ENCODE measurements around the gene PLA2G2D. TPM values are rescaled to one million over a fixed set of nuclear protein-coding genes. Genes with fewer than 3 reads are reported as not detected.

Gene PLA2G2D
- total RNA-seq, 1 experiment from 2014 or later = not detected

DNA sequence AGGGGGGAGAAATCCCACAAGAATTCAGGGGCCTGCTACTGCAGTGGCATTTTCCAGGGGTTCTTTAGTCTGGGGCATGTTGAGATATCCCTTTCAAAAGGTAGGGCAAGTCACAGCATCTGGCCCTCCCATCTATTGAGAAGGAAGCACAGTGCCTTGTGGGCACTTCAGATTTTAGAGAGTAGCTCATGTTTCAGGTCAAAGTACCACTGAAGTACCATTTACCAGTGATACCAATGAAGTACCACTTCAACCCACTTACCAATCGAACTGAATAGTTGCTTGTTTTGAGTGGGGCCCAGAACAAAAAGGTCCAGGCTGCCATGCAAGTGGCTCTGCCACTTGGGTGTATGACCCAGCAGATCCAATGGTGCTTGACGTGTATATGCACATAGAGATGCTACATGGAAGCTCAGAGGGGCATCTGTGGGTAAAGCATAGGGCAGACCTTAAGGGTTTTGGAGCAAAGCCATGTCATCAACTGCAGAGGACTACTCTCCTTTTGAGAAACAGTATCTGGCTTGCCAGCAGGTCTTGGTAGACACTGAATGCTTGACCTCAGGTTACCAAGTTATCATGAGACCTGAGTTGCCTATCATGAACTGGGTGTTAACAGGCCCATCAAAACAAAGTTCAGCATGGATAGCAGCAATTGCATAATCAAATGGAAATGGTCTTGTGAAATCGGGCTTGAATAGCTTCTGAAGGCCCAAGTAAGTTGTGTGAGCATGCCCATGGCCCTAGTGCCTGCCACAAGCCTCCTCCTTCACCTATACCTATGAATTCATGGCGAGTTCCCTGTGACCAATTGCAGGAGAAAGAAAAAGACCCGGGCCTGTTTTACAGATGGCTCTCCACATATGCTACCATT is 23.5 kb downstream of the PLA2G2D start:
- Mint-ChIP-seq H3K9me3 (peaks cover 46 to 58% of the 10 kb centered on the region in 2 experiments), H3K36me3 (ENCODE audit: insufficient read depth in 1 of 3, low read depth in 3 of 3) (peaks cover 7 to 24% (median 23%) of the 10 kb centered on the region in 3 experiments), H3K4me1 (no peaks in the 10 kb centered on the region), H3K27ac (no peak overlapping the region), H3K4me3 (no peak overlapping the region), H3K27me3 (ENCODE audit: low read depth) (peaks cover 32% of the 10 kb centered on the region)
- H3K23me2 ChIP-seq (ENCODE audit: insufficient read length, low read depth, low read length, poor library complexity, severe bottlenecking) = no peaks in the 10 kb centered on the region
- no peak overlapping the region for H2BK20ac ChIP-seq (ENCODE audit: low read depth, low read length, poor library complexity, severe bottlenecking)
- H3K79me1 ChIP-seq (ENCODE audit: insufficient read depth, low read depth, low read length, poor library complexity, severe bottlenecking) = no peaks in the 10 kb centered on the region
- no peak overlapping the region for H3T11ph ChIP-seq (ENCODE audit: low read length)
- no peak overlapping the region for H2AFZ ChIP-seq (ENCODE audit: low read length)
- TF ChIP-seq, protein P1, sequence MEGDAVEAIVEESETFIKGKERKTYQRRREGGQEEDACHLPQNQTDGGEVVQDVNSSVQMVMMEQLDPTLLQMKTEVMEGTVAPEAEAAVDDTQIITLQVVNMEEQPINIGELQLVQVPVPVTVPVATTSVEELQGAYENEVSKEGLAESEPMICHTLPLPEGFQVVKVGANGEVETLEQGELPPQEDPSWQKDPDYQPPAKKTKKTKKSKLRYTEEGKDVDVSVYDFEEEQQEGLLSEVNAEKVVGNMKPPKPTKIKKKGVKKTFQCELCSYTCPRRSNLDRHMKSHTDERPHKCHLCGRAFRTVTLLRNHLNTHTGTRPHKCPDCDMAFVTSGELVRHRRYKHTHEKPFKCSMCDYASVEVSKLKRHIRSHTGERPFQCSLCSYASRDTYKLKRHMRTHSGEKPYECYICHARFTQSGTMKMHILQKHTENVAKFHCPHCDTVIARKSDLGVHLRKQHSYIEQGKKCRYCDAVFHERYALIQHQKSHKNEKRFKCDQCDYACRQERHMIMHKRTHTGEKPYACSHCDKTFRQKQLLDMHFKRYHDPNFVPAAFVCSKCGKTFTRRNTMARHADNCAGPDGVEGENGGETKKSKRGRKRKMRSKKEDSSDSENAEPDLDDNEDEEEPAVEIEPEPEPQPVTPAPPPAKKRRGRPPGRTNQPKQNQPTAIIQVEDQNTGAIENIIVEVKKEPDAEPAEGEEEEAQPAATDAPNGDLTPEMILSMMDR (conservative IDR thresholded peaks at IDR 0.05) = no peak
- no peak overlapping the region for H2BK120ac ChIP-seq (ENCODE audit: low read depth, low read length, poor library complexity, severe bottlenecking)
- no peaks in the 10 kb centered on the region for H3K27me3 ChIP-seq (ENCODE audit: insufficient read depth, low read length)
- no peak overlapping the region for H3K4ac ChIP-seq (ENCODE audit: low read depth, low read length)
- H3K14ac ChIP-seq (ENCODE audit: insufficient read depth, low read length) = no peak overlapping the region
- no peaks in the 10 kb centered on the region for H3K79me2 ChIP-seq (ENCODE audit: insufficient read depth, low read length)
- H2AK5ac ChIP-seq (ENCODE audit: insufficient read length, low read length) = no peak overlapping the region
- H4K5ac ChIP-seq (ENCODE audit: insufficient read length, low read depth, low read length) = no peak overlapping the region
- no peak overlapping the region for H2BK12ac ChIP-seq (ENCODE audit: insufficient read length, low read depth, low read length)
- no peak overlapping the region for H3K27ac ChIP-seq (ENCODE audit: insufficient read length, low read depth, low read length)
- no peak for DNase-seq
- no peak overlapping the region for H2BK15ac ChIP-seq (ENCODE audit: low read depth, low read length)
- peaks cover 37% of the 10 kb centered on the region for H3K9me3 ChIP-seq (ENCODE audit: control insufficient read depth, low read depth, low read length)
- no peak overlapping the region for H2BK5ac ChIP-seq (ENCODE audit: insufficient read length, low read length)
- no peak overlapping the region for H3K4me2 ChIP-seq (ENCODE audit: insufficient read depth, insufficient read length, low read length)
- H3K9ac ChIP-seq (ENCODE audit: extremely low read depth, insufficient read length, low read length) = no peak overlapping the region
- H3K23ac ChIP-seq (ENCODE audit: insufficient read length, low read depth, low read length) = no peak overlapping the region
- no peaks in the 10 kb centered on the region for H3K4me1 ChIP-seq (ENCODE audit: insufficient read depth, low read length)
- no peaks in the 10 kb centered on the region for H4K20me1 ChIP-seq (ENCODE audit: control insufficient read depth, insufficient read depth, insufficient read length)
- H3K18ac ChIP-seq (ENCODE audit: insufficient read length, low read depth, low read length) = no peak overlapping the region
- H3K56ac ChIP-seq (ENCODE audit: insufficient read length, low read depth, low read length) = no peak overlapping the region
- no peak overlapping the region for H4K8ac ChIP-seq (replicated peaks; ENCODE audit: insufficient read length, low read depth, low read length)
- H4K91ac ChIP-seq (ENCODE audit: insufficient read length, low read depth, low read length) = no peak overlapping the region
- WGBS (ENCODE audit: extremely low coverage, insufficient read length, low lambda C conversion rate) = no CpG with 5 or more reads among the region's 5 CpGs

Data from H9 (cell line).